GM12878 (cell line): Measurements from ENCODE around the gene TCERG1L. TPM values are rescaled to one million over a fixed set of nuclear protein-coding genes. Genes with fewer than 3 reads are reported as not detected.

Experiments used
- ATAC-seq: fragments of 200-7000 bp; cut with Tn5 transposase; 3 replicates; pipeline ENCODE4 v1.9.1; 2020; ENCODE audit warnings: mild to moderate bottlenecking, moderate library complexity
- BruUV-seq: library from RNA; stranded (reverse); fragments of 400-500 nt; replicated peaks from 2 replicates; lab custom pipeline; 2021; lab: Mats Ljungman, UMichigan
- CTCF ChIA-PET: fragments of 300-600 bp; sonication (Branson Sonifier 250); formaldehyde crosslinking; extraction: SDS; loops from one replicate; lab custom pipeline; 2021; ENCODE audit warnings: inconsistent platforms; lab: Yijun Ruan, JAX
- POLR2A ChIA-PET: fragments of 350-600 bp; formaldehyde crosslinking; extraction: SDS; loops from one replicate; lab custom pipeline; 2021; ENCODE audit warnings: inconsistent platforms; lab: Charles Lee
- RAD21 ChIA-PET: fragments of 300-600 bp; sonication (Branson Sonifier 250); formaldehyde crosslinking; loops from one replicate; lab custom pipeline; 2023; ENCODE audit warnings: antibody characterized with exemption; ENCODE audit not compliant: unreplicated experiment; lab: Charles Lee
- SMC1A ChIA-PET: fragments of 300-600 bp; sonication (Branson Sonifier 250); formaldehyde crosslinking; loops from one replicate; lab custom pipeline; 2023; ENCODE audit not compliant: unreplicated experiment, uncharacterized antibody; lab: Charles Lee
- DNase-seq: peaks from one replicate; pipeline ENCODE4 v3.0.0-alpha.2; 2011; ENCODE audit warnings: low read depth, low spot score
- FAIRE-seq: peaks from 3 replicates; lab custom pipeline; 2011; peaks lifted over from hg19 to GRCh38; lab: Jason Lieb, UNC
- H2AFZ ChIP-seq: 2 replicates; pipeline ENCODE4 v1.6.0; 2011; ENCODE audit warnings: low read depth, low read length, control low read depth; ENCODE audit not compliant: control insufficient read depth
- H3K27ac ChIP-seq: 2 replicates; pipeline ENCODE4 v1.5.1; 2011; ENCODE audit warnings: control low read depth; ENCODE audit not compliant: control insufficient read depth, insufficient read depth
- H3K27me3 ChIP-seq, 2 experiments: replicated peaks in 1 of 2; 2 replicates each; pipeline versions ENCODE4 v1.6.0 to v1.6.1; 2011; ENCODE audit warnings: low read length in 1 of 2; ENCODE audit not compliant: control insufficient read depth in 2 of 2, insufficient read depth in 2 of 2
- H3K36me3 ChIP-seq, 2 experiments: 2 replicates each; pipeline ENCODE4 v1.5.1; 2011; ENCODE audit warnings: low read length in 1 of 2; ENCODE audit not compliant: control insufficient read depth in 2 of 2, insufficient read depth in 2 of 2
- H3K4me1 ChIP-seq: 2 replicates; pipeline ENCODE4 v1.6.1; 2011; ENCODE audit warnings: mild to moderate bottlenecking, low read length, moderate library complexity, mixed read lengths; ENCODE audit not compliant: control insufficient read depth, insufficient read depth
- H3K4me2 ChIP-seq: 2 replicates; pipeline ENCODE4 v1.6.0; 2011; ENCODE audit warnings: control low read depth; ENCODE audit not compliant: control insufficient read depth, insufficient read depth
- H3K4me3 ChIP-seq: fragments of 200-600 bp; sonication (generic); 2 replicates; pipeline ENCODE4 v1.5.1; 2016
- H3K79me2 ChIP-seq: 2 replicates; pipeline ENCODE4 v1.6.0; 2011; ENCODE audit warnings: low read length; ENCODE audit not compliant: control insufficient read depth, insufficient read depth
- H3K9ac ChIP-seq: 2 replicates; pipeline ENCODE4 v1.8.0; 2011; ENCODE audit warnings: low read length, control low read depth, mixed read lengths; ENCODE audit not compliant: control insufficient read depth, insufficient read depth
- H3K9me3 ChIP-seq: replicated peaks from 3 replicates; pipeline ENCODE4 v1.5.1; 2011; ENCODE audit warnings: mild to moderate bottlenecking, low read length; ENCODE audit not compliant: control insufficient read depth, insufficient read depth
- H4K20me1 ChIP-seq: 2 replicates; pipeline ENCODE4 v1.6.0; 2011; ENCODE audit not compliant: control insufficient read depth, insufficient read depth
- BACH1 ChIP-seq: fragments of 450-650 bp; IDR thresholded peaks from 2 replicates; pipeline ENCODE4 v1.6.1; 2017; ENCODE audit warnings: mild to moderate bottlenecking, borderline replicate concordance
- CBX5 ChIP-seq: sonication (generic); IDR thresholded peaks from 2 replicates; pipeline ENCODE4 v1.6.1; 2016; ENCODE audit warnings: low read depth, moderate library complexity, mild to moderate bottlenecking, inconsistent platforms
- CHD2 ChIP-seq: IDR thresholded peaks from 2 replicates; pipeline ENCODE4 v1.6.1; 2011; ENCODE audit warnings: low read depth, low read length, improper control_type of control experiment, borderline replicate concordance
- CHD4 ChIP-seq: fragments of 200-600 bp; sonication (generic); IDR thresholded peaks from 2 replicates; pipeline ENCODE4 v1.6.1; 2016; ENCODE audit warnings: mild to moderate bottlenecking
- ELK1 ChIP-seq: IDR thresholded peaks from 2 replicates; pipeline ENCODE4 v1.6.1; 2012; ENCODE audit warnings: low read depth, low read length, improper control_type of control experiment
- FOS ChIP-seq: IDR thresholded peaks from 3 replicates; pipeline ENCODE4 v1.6.1; 2011; ENCODE audit warnings: borderline replicate concordance; ENCODE audit not compliant: insufficient read length; ENCODE audit errors: extremely low read depth
- FOXK2 ChIP-seq: fragments of 450-650 bp; IDR thresholded peaks from 2 replicates; pipeline ENCODE4 v1.6.1; 2017; ENCODE audit warnings: mild to moderate bottlenecking, moderate library complexity
- IKZF1 ChIP-seq: fragments of 450-650 bp; conservative IDR thresholded peaks from 2 replicates; pipeline ENCODE4 v1.6.1; 2017; ENCODE audit warnings: antibody characterized with exemption, mild to moderate bottlenecking
- LARP7 ChIP-seq: fragments of 450-650 bp; IDR thresholded peaks from 2 replicates; pipeline ENCODE4 v1.6.1; 2017; ENCODE audit warnings: mild to moderate bottlenecking
- MEF2B ChIP-seq: fragments of 450-650 bp; IDR thresholded peaks from 2 replicates; pipeline ENCODE4 v1.6.1; 2018; ENCODE audit warnings: mild to moderate bottlenecking, moderate library complexity; ENCODE audit not compliant: partially characterized antibody, poor library complexity, severe bottlenecking
- RFX5 ChIP-seq: IDR thresholded peaks from 2 replicates; pipeline ENCODE4 v1.6.1; 2011; ENCODE audit warnings: low read depth, low read length, improper control_type of control experiment
- SMAD1 ChIP-seq: fragments of 450-650 bp; IDR thresholded peaks from 2 replicates; pipeline ENCODE4 v1.6.1; 2018; ENCODE audit warnings: mild to moderate bottlenecking, low read depth; ENCODE audit not compliant: partially characterized antibody
- ZNF384 ChIP-seq: IDR thresholded peaks from 2 replicates; pipeline ENCODE4 v1.6.1; 2012; ENCODE audit warnings: low read depth, mild to moderate bottlenecking, low read length, improper control_type of control experiment, borderline replicate concordance
- ZNF592 ChIP-seq: fragments of 450-650 bp; IDR thresholded peaks from 2 replicates; pipeline ENCODE4 v1.6.1; 2017; ENCODE audit warnings: mild to moderate bottlenecking, moderate library complexity
- WGBS: methylation state at CpG from one replicate; pipeline ENCODE4 v1.1.6; 2016; ENCODE audit warnings: low lambda C conversion rate; ENCODE audit not compliant: insufficient replicate concordance, insufficient coverage; ENCODE audit errors: missing lambda C conversion rate; 5-methylcytosine and 5-hydroxymethylcytosine counted together
- in situ Hi-C: fragments of 300-500 bp; cut with MboI; formaldehyde crosslinking; loops from 9 replicates; pipeline ENCODE4 v1.14.3; 2018; ENCODE audit warnings: mixed read lengths
- intact Hi-C: fragments of 100-400 bp; cut with micrococcal nuclease; formaldehyde crosslinking; loops from one replicate; pipeline ENCODE4 v1.14.2; 2022; ENCODE audit not compliant: unreplicated experiment
- polyA plus RNA-seq, 11 experiments: library from polyadenylated mRNA; depleted of rRNA in 4 of 11; unstranded in 6 of 11; stranded (reverse) in 5 of 11; fragments of >200 nt; fragmentation: Nextera tagmentation in 4 of 11; fragmentation: Illumina TruSeq in 1 of 11; extraction: Ambion mirVana in 4 of 11; extraction: Trizol in 1 of 11; gene quantifications; 1 replicate in 1 of 11; 2 replicates in 10 of 11; pipeline versions ENCODE4 v1.2.1 to v1.2.3, GENCODE V29; 2011 to 2016; ENCODE audit warnings: inconsistent platforms in 2 of 11, missing spikeins in 2 of 11, low read depth in 1 of 11
- total RNA-seq, 4 experiments: library from RNA; depleted of rRNA in 3 of 4; stranded (reverse); fragments of >200 nt in 3 of 4; fragmentation: Illumina TruSeq in 1 of 4; extraction: Trizol in 1 of 4; gene quantifications; 2 replicates each; pipeline versions ENCODE4 v1.2.1 to v1.2.3, GENCODE V29; 2013 to 2021

TCERG1L gene
- total and polyA plus RNA-seq, 10 of the 15 experiments (the other 5 are each of a cell fraction or from before 2014, with no cell fraction given), result not detected

- H3K27me3 ChIP-seq, result no peaks in the 10 kb centered on the region
- no peaks in the 10 kb centered on the region for H3K4me1 ChIP-seq
- TF ChIP-seq IKZF1, result no peak
- TF ChIP-seq FOXK2, result no peak
- TF ChIP-seq CHD2, result no peak
- no peak for TF ChIP-seq ZNF592
- no peak for TF ChIP-seq LARP7
- TF ChIP-seq SMAD1, result no peak
- no peak for TF ChIP-seq MEF2B
- no peak for TF ChIP-seq ELK1
- no peak for TF ChIP-seq FOS
- no peak for TF ChIP-seq CBX5
- no peak for TF ChIP-seq BACH1
- TF ChIP-seq RFX5, result no peak
- no peak for TF ChIP-seq ZNF384
- TF ChIP-seq CHD4, result no peak
- ChIA-PET CTCF (no interaction called here), RAD21 (no interaction called here), POLR2A (no interaction called here), SMC1A (no interaction called here)
- in situ Hi-C loops (no loop called here), intact Hi-C loops (no loop called here)
- no peaks in the 10 kb centered on the region for H3K36me3 ChIP-seq
- DNase-seq, result no peak
- H3K79me2 ChIP-seq, result no peaks in the 10 kb centered on the region
- H3K9ac ChIP-seq, result no peak overlapping the region
- no TSS peak for BruUV-seq
- H2AFZ ChIP-seq, result no peak overlapping the region
- FAIRE-seq, result no peak
- H4K20me1 ChIP-seq, result no peaks in the 10 kb centered on the region
- no peak overlapping the region for H3K4me3 ChIP-seq
- 21% methylated on average over 9 of the region's 9 CpGs for WGBS
- no peak overlapping the region for H3K27ac ChIP-seq
- no peaks in the 10 kb centered on the region; the same call in 2 of the 3 replicates for H3K9me3 ChIP-seq
- no peak overlapping the region for H3K4me2 ChIP-seq
- no peak for ATAC-seq
These were observed 145.0 kb downstream of the TCERG1L start for GRCh38 chr10:131166486-131166885.
